Stomach (tissue), 4 donors: ENCODE data around the gene CRIM1.

Experiments used
- POLR2A ChIP-seq, 4 donors: fragments of 450-650 bp; IDR thresholded peaks; one replicate each; pipeline ENCODE4 v1.6.1; 2016; ENCODE audit warnings: antibody characterized with exemption in 4 of 4, control low read depth in 2 of 4, mild to moderate bottlenecking in 1 of 4, moderate library complexity in 1 of 4
- POLR2AphosphoS5 ChIP-seq, 3 donors: sonication (generic); formaldehyde crosslinking; IDR thresholded peaks; one replicate each; pipeline ENCODE4 v1.6.1; 2016; ENCODE audit warnings: antibody characterized with exemption in 3 of 3
- TF ChIP-seq, protein P1 (sequence below), 7 experiments: fragments of 450-650 bp in 4 of 7; fragments of 200-600 bp in 3 of 7; sonication (generic) in 3 of 7; IDR thresholded peaks; one replicate each; pipeline ENCODE4 v1.5.1; 2016 to 2019; ENCODE audit warnings: antibody characterized with exemption in 7 of 7, control low read depth in 2 of 7, mild to moderate bottlenecking in 1 of 7

GRCh38 chr2:36550006-36550405 lies 194.4 kb downstream of the CRIM1 start:
- TF ChIP-seq, protein P1, sequence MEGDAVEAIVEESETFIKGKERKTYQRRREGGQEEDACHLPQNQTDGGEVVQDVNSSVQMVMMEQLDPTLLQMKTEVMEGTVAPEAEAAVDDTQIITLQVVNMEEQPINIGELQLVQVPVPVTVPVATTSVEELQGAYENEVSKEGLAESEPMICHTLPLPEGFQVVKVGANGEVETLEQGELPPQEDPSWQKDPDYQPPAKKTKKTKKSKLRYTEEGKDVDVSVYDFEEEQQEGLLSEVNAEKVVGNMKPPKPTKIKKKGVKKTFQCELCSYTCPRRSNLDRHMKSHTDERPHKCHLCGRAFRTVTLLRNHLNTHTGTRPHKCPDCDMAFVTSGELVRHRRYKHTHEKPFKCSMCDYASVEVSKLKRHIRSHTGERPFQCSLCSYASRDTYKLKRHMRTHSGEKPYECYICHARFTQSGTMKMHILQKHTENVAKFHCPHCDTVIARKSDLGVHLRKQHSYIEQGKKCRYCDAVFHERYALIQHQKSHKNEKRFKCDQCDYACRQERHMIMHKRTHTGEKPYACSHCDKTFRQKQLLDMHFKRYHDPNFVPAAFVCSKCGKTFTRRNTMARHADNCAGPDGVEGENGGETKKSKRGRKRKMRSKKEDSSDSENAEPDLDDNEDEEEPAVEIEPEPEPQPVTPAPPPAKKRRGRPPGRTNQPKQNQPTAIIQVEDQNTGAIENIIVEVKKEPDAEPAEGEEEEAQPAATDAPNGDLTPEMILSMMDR (IDR thresholded peaks at IDR 0.05), result no peak
- TF ChIP-seq POLR2A (IDR thresholded peaks at IDR 0.05), result no peak
- no peak for TF ChIP-seq POLR2AphosphoS5 (IDR thresholded peaks at IDR 0.05)
